CD4-positive, alpha-beta T cell treated with Interferon gamma for 1 hour (primary cell): Measurements from ENCODE around the gene LDLRAD4.
"Not testable (repeated sequence)": the region's sequence is repeated elsewhere in the genome, so short reads cannot be mapped to it uniquely, and the experiment has no call there.

Experiments
- DNase-seq: peaks from one replicate; pipeline ENCODE4 v3.0.0-alpha.2; 2020

The LDLRAD4 gene

DNA sequence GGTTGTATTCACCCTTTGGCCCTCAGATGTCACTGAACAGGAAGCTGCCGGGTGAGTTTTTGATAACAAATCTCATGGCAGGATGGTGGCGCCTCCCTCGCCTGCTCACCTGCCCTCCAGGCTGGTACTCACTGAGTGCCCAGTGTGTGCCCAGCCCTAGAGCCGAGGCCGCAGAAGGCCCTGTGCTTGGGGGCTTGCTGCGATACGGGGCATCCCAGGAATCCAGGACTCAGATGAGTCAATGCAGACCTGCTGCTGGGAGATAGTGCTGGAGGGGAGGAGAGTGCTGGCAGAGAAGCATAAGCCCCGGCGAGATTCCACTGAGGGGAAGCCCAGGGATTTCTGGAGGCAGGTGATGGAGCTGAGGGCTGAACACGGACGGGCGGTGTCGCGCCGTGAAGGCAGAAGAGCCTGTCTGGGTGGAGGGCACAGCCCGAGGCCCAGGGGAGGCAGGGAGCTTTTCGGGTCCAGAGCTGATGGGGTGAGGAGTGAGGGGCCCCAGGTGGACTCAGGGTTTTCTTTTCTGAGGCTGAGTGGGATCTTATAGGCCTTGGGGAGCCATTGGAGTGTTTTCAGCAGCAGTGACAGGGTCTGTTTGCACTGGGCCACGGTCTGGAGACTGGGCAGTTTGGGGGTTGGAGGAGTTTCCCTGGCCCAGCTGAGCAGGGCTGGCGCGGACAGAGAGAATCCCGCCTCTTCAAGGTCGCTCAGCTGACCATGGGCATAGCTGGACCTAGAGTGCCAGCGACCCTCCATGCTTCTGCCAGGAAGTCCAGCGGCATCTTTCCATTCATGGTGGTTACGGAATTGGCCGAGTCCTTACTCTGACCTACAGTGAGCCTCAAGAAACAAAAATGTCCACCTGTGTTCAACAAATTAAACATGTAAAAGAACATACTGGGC is 35.5 kb downstream of the LDLRAD4 start:
- no peak for DNase-seq

DNA sequence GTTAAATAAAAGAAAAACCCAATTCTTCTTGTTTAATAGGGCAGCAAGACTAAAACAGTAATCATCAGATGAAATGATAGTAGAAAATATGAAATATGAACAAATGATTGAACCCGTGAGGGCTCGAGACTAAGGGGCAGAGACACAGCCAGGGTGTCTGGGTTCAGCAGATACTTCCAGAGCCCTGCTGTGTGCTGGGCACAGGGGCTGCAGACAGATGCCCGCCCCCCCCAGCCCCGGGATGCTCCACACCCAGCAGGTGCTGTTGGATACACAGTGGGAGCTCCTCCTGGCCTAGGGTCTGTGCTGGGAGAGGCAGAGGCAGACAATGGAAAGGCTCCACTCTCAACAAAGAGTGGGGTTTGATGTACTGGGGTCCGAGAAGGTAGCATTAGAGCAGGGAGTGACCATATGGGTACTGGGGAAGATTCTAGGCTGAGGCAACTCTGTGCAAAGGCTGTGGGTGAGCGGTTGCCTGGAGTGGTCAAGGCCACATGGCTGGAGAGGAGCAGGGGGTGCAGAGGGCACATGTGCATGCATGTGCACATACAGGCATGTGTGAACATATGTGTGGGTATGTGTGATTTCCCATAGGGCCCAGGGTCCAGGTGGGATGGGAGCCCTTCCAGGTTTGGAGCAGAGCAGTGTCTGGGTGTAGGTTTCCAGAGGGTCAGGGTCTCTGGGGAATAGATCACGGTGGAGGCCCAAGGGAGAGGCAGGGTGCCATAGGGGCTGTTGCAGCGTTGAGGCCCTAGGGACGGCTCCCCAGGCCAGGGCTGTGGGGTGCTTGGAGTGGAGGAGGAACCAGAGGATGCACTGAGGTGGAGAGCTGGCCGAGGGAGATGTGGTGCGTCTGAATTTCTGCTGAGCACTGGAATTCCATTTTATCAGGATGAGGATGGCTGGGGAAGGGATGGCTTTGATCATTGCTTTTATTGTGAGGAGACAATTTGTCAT is 36.7 kb downstream of the LDLRAD4 start:
- DNase-seq = no peak

DNA sequence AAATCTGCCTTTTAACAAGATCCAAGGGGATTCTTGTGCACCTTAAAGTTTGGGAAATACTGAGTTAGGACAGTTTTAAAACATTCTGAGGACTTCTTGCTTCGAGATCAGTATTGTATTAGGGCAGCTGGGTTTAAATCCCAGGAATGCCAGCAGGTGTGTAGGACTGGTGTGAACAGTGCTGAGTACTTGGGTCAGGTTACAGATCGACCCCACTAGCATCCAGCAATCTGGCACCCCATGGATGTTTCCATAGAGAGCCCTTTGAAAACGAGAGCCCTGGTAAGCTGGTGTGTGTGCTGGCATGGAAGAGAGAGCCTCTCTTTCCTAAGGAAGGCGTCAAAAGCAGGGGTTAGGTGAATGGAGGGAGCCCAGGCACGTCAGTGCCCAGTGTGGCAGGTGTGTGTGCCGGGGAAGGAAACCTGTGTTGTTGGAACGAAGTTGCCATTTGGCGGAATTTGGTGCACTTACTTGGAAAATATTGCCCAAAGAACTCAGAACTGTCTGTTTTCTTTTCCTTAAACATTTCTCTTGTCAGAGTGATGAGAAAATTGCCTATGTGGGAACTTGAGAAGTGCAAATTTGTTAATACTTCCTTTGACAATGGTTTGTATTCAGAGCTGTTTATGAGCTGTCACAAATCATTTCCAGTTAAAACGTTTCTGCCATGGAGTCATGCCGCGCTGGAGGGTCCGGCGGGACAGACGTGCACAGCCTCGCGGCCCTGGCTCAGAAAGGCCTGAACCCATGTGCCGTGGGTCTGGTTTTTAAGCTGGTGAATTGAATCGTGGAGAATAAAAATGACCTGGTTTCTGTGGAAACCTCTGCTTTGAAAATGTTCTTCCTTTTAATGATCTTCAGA is 38.1 kb downstream of the LDLRAD4 start:
- DNase-seq = no peak

DNA sequence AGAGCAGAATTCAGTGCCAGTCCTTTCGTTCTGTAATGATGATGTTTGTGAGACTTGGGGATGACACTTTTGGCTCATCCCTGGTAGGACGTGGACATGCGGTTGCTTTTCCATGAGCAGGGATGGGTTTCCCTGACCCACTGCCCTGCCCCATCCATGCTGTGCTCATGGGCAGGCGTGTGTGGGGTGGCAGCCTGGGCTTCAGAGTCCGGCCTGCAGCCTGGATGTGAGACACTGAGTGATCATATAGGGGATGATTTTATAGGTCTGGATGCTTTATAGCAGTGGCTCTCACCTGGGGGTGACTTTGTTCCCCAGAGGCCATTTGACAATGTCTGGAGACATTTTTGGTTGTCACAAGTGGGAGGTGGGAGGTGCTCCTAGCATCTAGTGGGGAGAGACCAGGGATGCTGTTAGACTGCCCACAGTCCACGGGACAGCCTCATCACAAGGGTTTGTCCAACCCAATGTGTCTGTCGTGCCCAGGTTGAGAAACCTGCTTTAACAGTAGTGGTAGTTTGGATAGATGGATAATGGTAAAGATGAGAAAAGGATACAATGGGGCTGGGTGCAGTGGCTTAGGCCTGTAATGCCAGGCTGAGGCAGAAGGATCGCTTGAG is 38.9 kb downstream of the LDLRAD4 start:
- no peak for DNase-seq

DNA sequence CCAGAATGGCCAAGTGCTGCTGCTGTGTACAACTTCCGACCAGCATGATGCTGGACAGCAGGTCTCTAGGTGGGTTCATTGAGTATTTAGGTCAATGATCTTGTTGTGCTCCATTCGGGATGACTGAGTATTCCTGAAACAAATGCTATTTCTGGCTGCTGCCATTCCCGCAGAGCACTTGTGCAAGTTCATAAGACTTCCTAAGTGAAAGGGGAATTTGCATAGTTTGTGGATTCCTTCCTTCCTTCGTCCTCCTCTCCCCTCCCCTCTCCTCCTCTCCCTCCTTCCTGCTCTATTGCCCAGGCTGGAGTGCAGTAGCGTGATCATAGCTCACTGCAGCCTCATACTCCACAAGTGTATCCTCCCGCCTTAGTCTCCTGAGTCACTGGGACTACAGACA is 40.4 kb downstream of the LDLRAD4 start:
- DNase-seq = no peak

DNA sequence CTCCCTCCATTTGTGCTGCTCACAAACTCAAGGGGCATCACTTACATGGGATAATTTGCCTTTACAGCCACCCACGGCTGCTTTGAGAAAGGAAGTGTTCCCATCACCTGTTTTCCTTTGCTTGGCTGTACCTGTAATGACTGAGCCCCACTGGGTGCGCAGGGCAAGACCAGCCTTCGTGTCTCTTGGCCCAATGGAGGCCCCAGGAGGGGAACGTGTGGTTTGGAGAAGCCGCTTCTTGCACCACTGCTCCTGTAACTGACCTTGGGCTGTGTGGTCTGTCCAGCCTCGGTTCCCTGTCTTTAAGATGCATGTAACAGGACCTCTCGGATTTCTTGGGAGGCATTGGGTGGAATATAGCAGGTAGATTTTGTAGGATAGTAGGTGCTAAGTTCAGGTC is 41.1 kb downstream of the LDLRAD4 start:
- no peak for DNase-seq

DNA sequence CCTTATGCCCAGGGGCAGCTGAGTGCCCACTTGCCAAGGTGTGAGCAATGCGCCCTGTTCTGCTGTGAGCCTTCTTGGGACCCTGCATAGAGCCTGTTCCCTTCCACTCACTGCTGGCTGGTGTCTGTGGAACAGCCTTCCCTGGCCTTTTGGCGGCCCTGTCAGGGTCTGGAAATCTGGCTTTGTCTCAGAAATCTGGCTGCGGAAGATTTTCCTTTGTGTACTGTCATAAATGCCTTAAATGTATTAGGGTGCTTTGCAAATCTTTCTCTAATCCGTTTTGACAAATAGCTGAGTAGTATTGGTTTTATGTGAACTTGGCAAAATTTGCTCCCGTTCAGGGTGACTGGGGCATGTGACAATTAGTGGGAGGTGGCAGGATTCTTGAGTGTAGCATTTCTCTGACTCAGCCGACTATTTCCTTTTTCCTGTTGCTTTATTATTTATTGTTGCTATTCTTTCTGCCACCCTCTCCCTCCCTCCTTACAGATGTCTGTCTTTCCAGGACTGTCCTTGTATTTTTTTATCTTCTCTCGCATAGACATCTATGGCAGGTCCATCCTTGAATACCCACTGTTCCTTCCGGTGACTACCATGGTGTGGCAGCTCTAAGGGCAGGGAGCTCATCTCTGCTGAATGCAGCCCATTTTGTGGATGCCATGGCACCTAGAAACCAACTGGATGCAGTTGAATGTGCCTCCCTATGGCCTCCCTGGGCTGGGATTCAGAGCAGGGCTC is 41.8 kb downstream of the LDLRAD4 start:
- no peak for DNase-seq

DNA sequence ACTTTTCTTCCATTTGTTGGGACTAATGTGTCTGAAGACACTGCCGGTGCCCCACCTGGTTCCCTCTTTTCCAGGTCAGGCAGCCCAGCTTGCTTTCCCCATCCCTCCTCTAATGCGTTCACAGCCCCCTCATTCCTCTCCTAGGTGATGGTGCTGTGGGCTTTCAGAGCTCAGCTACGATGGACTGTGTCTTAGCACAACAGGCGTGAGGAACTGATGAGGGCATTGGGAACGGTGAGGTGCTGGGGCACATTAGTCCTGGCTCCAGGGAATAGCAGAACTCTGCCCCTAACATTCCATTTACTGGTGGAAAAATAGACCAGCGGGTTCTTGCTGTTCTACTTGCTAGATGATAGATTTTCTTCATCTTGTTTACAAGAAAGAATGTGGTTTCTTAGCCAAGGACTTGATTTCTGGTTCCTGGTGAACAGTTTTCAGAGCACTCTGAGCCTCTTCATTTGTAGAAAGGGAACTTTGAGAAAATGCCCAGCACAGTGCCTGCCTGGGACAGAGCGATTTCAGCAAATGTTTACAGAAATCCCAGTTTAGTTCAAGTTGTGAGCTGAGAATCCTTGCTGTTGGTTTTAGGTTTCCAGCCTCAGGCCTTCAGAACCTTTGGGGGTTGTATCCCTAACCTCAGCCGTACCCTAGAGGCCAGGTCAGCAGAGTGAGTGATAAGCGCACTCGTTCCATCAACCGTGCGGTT is 42.5 kb downstream of the LDLRAD4 start:
- DNase-seq = no peak

DNA sequence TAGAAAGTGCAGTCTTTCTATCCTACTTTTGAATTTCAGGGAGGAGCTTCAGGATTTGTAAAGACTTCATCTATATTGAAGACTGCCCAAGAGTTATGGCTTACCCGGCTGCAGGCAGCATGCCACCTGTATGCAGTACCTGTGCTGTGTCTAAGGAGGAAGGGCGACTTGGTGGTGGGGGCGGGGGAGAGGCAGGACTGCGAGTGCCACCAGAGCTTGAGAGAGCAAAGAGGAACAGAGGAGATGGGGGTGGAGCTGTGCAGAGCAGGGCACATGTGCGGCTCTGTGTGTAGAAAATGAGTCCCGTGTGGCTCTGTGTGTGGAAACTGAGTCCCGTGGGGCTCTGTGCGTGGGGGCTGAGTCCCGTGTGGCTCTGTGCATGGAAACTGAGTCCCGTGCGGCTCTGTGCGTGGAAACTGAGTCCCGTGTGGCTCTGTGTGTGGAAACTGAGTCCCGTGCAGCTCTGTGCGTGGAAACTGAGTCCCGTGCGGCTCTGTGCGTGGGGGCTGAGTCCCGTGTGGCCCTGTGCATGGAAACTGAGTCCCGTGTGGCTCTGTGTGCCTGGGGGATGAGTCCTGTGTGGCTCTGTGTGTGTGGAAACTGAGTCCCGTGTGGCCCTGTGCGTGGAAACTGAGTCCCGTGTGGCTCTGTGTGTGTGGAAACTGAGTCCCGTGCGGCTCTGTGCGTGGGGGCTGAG is 43.2 kb downstream of the LDLRAD4 start:
- DNase-seq = no peak

DNA sequence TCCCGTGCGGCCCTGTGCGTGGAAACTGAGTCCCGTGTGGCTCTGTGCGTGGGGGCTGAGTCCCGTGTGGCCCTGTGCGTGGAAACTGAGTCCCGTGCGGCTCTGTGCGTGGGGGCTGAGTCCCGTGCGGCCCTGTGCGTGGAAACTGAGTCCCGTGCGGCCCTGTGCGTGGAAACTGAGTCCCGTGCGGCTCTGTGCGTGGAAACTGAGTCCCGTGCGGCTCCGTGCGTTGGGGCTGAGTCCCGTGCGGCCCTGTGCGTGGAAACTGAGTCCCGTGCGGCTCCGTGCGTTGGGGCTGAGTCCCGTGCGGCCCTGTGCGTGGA is 43.8 kb downstream of the LDLRAD4 start:
- DNase-seq = not testable (repeated sequence)

DNA sequence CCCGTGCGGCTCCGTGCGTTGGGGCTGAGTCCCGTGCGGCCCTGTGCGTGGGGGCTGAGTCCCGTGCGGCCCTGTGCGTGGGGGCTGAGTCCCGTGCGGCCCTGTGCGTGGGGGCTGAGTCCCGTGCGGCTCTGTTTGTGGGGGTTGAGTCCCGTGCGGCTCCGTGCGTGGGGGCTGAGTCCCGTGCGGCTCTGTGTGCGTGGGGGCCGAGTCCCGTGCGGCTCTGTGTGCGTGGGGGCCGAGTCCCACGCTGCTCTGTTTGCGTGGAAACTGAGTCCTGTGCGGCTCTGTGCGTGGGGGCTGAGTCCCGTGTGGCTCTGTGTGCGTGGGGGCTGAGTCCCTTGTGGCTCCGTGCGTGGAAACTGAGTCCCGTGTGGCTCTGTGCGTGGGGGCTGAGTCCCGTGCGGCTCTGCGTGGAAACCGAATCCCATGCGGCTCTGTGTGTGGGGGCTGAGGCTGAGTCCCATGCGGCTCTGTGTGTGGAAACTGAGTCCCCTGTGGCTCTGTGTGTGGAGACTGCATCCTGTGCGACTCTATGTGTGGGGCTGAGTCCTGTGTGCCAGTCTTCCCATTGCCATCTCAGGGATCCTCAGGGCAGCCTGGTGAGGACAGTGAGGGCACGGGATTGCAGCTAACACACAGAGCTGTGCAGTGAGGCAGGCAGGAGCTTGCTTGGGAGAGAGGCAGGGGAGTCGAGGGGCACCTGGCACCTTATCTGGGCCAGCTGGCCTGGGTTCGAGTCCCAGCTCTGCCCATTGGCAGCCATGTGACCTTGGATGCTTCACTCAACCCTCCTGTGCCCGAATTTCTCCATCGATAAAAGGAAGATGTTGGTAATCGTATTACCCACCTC is 44.5 kb downstream of the LDLRAD4 start:
- DNase-seq = no peak

DNA sequence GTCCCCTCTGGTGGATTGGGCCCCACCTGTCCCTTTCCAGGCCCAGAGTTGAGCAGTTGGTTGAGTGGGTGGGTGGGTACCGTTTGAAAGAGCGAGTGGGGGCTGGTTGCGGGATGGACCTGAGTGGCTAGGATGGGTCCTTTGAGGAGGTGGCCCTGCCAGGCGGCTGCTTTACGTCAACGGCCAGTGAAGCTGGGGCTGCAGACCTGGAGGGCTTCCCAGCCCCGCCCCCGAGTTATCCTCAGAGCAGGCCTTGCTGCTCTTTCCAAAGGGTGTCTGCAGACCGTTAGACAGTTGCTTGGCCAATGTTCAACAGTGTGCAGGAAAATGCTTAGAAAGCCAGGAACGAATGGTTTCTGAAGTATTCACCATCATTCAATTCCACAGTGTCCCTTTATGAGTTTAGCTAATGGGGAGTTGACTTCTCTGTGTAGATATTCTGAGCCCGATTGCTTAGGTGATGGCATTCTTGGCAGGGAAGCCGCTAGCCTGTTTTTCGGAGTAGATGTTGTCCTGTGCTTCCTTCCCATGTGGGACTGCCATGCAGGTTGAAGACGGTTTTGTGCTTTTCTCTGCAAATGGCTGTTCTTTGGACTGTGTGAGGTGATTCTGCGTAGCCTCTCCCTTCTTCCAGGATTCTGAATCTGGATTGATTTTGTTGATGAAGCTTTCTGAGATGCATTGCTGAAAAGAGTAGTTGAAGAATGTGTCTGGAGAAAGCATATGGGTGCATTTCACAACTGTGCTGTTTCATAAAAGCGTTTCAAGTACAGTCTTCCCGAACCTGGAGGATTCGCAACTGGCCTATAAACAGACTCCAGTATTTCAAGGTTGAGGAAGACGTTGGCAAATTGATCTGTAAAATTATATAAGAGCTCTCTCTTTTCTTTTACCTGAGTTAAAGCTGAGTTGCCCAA is 45.8 kb downstream of the LDLRAD4 start:
- no peak for DNase-seq

DNA sequence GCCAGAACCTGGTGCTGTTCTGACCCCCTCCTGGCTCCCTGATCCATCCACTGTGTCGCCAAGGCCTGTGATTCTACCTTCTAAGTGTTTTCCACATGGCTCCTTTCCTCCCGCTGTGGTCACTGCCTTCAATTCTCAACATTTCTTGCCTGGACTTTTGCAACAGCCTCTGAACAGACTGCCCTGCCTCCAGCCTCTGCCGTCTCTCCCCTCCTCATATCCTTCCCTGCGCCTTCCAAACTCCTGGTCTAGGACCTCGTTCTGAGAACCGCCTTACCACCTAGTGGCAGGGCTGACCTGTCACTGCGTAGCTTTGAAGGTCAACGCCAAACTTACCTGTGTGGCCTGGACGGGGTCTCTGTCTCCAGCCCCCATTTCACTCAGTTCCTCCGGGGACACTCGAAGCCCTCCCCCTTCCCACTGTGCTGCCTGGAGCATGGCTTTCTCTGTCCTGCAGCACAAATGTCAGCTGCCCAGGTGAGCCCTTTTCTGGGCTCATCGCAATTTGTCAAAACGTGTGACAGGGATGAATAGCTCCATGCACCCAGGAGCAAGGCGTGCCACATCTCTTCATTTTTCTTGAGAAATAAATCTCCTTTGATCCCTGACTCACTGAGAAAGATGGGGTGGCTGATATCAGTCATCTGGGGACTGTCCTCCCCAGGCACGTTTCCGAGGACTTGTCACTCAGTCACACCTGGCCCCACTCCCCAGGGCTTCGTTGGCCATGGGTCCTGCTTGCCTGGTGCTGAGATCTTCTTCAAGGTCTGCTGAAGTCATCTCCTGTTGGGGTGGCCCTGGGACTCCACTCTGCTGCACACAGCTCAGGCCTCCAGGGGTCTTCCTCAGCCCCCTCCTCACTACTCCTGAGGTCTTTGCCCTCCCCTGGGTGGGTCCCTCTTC is 46.7 kb downstream of the LDLRAD4 start:
- no peak for DNase-seq

DNA sequence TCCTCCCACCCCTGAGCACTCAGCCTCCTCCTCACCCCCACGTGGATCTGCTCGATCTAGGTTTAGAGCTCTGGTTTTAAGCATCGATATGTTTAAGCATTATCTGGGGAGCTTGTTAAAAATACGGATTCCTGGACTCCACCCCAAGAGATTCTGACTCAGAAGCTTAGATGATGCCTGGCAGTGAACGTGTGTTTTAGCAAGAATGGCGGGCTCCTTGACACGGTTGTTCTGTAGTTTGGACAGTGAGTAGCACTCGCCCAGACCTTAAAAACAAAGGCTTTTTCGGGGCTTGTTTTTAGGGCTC is 47.3 kb downstream of the LDLRAD4 start:
- no peak for DNase-seq

DNA sequence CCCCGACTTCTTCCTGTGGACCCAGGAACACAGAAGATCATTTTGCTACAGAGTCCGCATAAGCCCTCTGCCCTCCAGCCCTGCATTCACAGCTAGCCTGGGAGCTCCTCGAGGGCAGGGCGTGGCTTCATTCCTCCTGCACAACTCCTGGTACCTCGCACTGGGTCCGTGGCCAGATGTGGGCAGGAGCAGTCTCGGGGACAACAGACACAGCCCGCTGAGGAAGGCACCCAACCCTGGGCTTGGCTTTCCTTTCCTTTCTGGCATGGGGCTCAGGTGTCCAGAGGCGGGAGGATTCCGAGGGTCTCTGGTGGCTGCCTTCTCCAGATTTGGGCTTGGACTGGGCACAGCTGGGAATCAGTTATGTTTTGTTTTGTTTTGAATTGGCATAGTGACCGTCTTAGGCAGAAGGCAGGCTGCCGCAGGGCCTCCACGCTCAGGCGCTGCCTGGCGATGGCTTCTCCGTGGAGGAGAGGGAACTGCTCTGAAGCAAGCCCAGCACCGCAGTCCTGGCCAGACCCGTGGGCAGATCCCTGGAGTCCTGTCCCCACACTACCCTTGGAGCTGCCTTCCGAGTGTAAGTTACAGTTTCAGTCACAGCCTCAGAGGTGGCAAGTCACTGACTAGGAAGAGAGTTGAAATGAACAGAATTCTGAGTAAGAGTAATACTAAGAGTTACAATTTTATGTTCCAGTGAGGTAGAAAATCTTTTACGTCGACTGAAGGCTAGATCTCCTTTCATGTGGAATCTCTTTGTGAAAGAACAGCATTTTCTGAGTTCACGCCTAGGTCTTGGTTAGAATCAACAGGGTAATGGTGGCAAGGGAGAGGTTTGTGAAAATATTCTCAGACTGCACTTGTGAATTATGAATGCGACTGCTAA is 47.9 kb downstream of the LDLRAD4 start:
- DNase-seq = no peak

DNA sequence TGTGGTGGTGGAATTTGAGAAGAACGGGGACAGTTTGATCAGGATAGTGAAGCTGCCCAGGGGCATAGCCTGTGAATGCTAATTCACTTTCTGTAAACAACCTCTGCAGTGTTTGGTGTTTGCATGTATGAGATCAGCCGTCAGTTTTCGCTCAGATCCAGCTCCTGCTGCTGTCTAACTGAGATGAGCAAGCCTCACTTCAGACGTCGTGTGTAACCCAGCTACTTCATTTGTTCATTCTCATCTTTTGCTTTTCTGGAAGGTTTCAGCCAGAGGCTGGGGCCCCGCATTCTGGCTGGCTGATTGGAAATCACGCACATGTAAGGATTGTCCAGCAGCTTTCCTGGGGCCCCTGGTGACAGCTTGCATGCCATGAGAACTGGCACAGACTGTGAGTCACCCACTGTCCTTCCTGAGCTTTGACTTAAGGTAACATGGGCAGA is 48.9 kb downstream of the LDLRAD4 start:
- no peak for DNase-seq
